HEK293 (cell line): ENCODE measurements around the gene RUNX1.

Experiments
- GLI2 ChIP-seq: fragments of 450-650 bp; formaldehyde crosslinking; IDR thresholded peaks from 2 replicates; pipeline ENCODE4; 2017; ENCODE audit warnings: missing biosample characterization, missing genetic modification characterization, low read depth, borderline replicate concordance
- IKZF3 ChIP-seq: fragments of 450-650 bp; IDR thresholded peaks from 2 replicates; pipeline ENCODE4 v1.5.0; 2018; ENCODE audit warnings: missing biosample characterization, mild to moderate bottlenecking, missing genetic modification characterization, moderate library complexity
- KLF1 ChIP-seq: fragments of 450-650 bp; formaldehyde crosslinking; IDR thresholded peaks from 2 replicates; pipeline ENCODE4 v1.5.1; 2016; ENCODE audit warnings: missing biosample characterization, missing genetic modification characterization
- YY1 ChIP-seq: fragments of 450-650 bp; formaldehyde crosslinking; IDR thresholded peaks from 2 replicates; pipeline ENCODE4 v1.5.1; 2018; ENCODE audit warnings: missing biosample characterization, missing genetic modification characterization
- ZBTB26 ChIP-seq: fragments of 450-650 bp; formaldehyde crosslinking; optimal IDR thresholded peaks from 2 replicates; pipeline ENCODE3; 2016; ENCODE audit warnings: missing biosample characterization, mild to moderate bottlenecking, missing genetic modification characterization
- ZFP37 ChIP-seq: fragments of 450-650 bp; formaldehyde crosslinking; IDR thresholded peaks from 2 replicates; pipeline ENCODE4 v1.5.1; 2016; ENCODE audit warnings: missing biosample characterization, missing genetic modification characterization
- ZNF335 ChIP-seq: fragments of 450-650 bp; formaldehyde crosslinking; conservative IDR thresholded peaks from 2 replicates; pipeline ENCODE4 v1.5.1; 2016; ENCODE audit warnings: missing biosample characterization, missing genetic modification characterization
- ZNF404 ChIP-seq: fragments of 450-650 bp; formaldehyde crosslinking; IDR thresholded peaks from 2 replicates; pipeline ENCODE4 v1.5.1; 2017; ENCODE audit warnings: missing biosample characterization, missing genetic modification characterization
- ZNF670 ChIP-seq: fragments of 450-650 bp; formaldehyde crosslinking; IDR thresholded peaks from 2 replicates; pipeline ENCODE4 v1.5.1; 2016; ENCODE audit warnings: missing biosample characterization, missing genetic modification characterization, low read depth
- ZNF776 ChIP-seq: fragments of 450-650 bp; formaldehyde crosslinking; IDR thresholded peaks from 2 replicates; pipeline ENCODE4 v1.5.0; 2017; ENCODE audit warnings: missing biosample characterization, missing genetic modification characterization, borderline replicate concordance
- ZXDB ChIP-seq: fragments of 450-650 bp; formaldehyde crosslinking; IDR thresholded peaks from 2 replicates; pipeline ENCODE4 v1.5.1; 2016; ENCODE audit warnings: missing biosample characterization, missing genetic modification characterization
- TF ChIP-seq, protein P1 (sequence below): fragments of 450-650 bp; formaldehyde crosslinking; IDR thresholded peaks from 2 replicates; pipeline ENCODE4 v1.5.1; 2016; ENCODE audit warnings: missing biosample characterization, missing genetic modification characterization

DNA sequence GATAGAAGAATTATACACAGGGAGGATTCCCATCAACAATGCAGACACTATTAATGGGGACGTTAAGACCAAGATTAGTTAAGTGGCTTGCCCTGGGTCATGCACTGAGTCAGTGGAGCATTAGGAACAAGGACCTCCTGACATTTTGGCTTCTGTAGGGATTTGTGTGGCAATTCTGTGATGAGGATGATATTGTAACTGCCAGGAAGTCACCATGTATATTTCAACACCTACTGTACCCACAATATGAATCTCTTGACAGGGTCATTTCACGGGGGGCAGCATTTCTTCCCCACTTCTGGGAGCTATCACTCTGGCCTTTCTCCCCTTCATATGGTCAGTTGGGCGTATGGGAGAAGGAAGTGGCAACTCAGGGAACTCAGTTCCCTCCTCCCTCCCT lies 134.9 kb downstream of the RUNX1 start:
- TF ChIP-seq KLF1 (tag by site-specific recombination) (no peak), ZXDB (no peak), IKZF3 (no peak), YY1 (tag by site-specific recombination) (no peak), ZNF776 (no peak), GLI2 (tag by site-specific recombination) (no peak), ZNF335 (tag by site-specific recombination) (no peak), ZNF670 (tag by site-specific recombination) (no peak), ZBTB26 (tag by site-specific recombination) (no peak), ZFP37 (tag by site-specific recombination) (no peak), ZNF404 (tag by site-specific recombination) (no peak)
- TF ChIP-seq, protein P1, sequence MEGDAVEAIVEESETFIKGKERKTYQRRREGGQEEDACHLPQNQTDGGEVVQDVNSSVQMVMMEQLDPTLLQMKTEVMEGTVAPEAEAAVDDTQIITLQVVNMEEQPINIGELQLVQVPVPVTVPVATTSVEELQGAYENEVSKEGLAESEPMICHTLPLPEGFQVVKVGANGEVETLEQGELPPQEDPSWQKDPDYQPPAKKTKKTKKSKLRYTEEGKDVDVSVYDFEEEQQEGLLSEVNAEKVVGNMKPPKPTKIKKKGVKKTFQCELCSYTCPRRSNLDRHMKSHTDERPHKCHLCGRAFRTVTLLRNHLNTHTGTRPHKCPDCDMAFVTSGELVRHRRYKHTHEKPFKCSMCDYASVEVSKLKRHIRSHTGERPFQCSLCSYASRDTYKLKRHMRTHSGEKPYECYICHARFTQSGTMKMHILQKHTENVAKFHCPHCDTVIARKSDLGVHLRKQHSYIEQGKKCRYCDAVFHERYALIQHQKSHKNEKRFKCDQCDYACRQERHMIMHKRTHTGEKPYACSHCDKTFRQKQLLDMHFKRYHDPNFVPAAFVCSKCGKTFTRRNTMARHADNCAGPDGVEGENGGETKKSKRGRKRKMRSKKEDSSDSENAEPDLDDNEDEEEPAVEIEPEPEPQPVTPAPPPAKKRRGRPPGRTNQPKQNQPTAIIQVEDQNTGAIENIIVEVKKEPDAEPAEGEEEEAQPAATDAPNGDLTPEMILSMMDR = no peak
